Liver (tissue), 3 donors: ENCODE measurements around the gene RBM6.

Experiments
- GABPA ChIP-seq, 2 donors: IDR thresholded peaks in 1 of 2; conservative IDR thresholded peaks in 1 of 2; 2 replicates each; pipeline ENCODE4 v1.6.1; 2016; ENCODE audit warnings: antibody characterized with exemption in 2 of 2, mild to moderate bottlenecking in 1 of 2, moderate library complexity in 1 of 2
- YY1 ChIP-seq: IDR thresholded peaks from 2 replicates; pipeline ENCODE4 v1.6.1; 2016; ENCODE audit warnings: antibody characterized with exemption, mild to moderate bottlenecking
- TF ChIP-seq, protein P1 (sequence below): fragments of 150-350 bp; IDR thresholded peaks from 2 replicates; pipeline ENCODE4 v1.5.1; 2017; ENCODE audit warnings: improper control_type of control experiment, low read depth, low read length; ENCODE audit not compliant: missing input control
- TF ChIP-seq, protein P2 (sequence below): IDR thresholded peaks from 2 replicates; pipeline ENCODE4 v1.6.1; 2016; ENCODE audit warnings: antibody characterized with exemption
- donor health status: healthy.
- donor health status: healthy.

DNA sequence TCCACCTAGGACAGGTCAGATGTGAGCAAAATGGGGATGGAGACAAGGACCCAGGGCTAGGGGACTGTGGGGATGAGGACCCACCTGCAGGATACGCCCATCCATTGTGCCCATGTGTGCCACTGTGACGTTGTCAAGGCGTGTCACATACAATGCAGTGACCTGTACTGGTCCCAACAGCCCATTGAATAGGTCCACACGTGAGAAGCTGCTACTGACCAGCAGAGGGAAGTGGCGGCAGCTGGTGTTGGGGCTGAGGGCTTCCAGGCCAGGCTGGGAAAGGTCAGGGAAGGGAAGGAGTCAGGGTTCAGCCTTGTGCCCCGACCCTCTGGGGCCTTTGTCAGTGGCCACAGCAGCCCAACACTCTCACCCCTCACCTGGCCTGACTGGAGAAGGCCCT is 41.0 kb upstream of the RBM6 start:
- TF ChIP-seq, protein P1, sequence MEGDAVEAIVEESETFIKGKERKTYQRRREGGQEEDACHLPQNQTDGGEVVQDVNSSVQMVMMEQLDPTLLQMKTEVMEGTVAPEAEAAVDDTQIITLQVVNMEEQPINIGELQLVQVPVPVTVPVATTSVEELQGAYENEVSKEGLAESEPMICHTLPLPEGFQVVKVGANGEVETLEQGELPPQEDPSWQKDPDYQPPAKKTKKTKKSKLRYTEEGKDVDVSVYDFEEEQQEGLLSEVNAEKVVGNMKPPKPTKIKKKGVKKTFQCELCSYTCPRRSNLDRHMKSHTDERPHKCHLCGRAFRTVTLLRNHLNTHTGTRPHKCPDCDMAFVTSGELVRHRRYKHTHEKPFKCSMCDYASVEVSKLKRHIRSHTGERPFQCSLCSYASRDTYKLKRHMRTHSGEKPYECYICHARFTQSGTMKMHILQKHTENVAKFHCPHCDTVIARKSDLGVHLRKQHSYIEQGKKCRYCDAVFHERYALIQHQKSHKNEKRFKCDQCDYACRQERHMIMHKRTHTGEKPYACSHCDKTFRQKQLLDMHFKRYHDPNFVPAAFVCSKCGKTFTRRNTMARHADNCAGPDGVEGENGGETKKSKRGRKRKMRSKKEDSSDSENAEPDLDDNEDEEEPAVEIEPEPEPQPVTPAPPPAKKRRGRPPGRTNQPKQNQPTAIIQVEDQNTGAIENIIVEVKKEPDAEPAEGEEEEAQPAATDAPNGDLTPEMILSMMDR: no peak
- TF ChIP-seq GABPA (IDR thresholded peaks at IDR 0.05 in 1 of 2, conservative IDR thresholded peaks at IDR 0.05 in 1 of 2) (no peak), YY1 (no peak)
- TF ChIP-seq, protein P2, sequence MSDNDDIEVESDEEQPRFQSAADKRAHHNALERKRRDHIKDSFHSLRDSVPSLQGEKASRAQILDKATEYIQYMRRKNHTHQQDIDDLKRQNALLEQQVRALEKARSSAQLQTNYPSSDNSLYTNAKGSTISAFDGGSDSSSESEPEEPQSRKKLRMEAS: no peak
